ENCODE results near the gene ELOA.

DNA sequence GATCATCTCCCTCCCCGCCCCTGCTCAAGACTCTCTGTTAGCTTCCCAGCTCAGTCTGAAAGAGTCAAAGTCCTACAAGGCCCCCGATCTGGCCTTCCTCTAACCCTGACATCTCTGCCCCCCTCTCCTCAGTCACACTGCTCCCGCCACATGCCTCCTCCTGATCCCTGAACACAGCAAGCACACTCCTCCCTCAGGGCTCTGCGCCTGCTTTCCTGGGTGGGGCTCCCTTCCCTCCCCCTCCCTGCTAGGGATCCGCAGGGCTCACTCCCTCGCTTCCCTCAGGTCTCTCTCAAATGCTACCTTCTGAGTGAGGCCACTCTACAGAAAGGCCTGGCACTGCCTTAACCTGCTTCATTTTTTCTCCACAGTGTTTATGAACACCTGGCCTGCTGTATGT is 63.0 kb downstream of the ELOA start:
- TF ChIP-seq, protein P1, sequence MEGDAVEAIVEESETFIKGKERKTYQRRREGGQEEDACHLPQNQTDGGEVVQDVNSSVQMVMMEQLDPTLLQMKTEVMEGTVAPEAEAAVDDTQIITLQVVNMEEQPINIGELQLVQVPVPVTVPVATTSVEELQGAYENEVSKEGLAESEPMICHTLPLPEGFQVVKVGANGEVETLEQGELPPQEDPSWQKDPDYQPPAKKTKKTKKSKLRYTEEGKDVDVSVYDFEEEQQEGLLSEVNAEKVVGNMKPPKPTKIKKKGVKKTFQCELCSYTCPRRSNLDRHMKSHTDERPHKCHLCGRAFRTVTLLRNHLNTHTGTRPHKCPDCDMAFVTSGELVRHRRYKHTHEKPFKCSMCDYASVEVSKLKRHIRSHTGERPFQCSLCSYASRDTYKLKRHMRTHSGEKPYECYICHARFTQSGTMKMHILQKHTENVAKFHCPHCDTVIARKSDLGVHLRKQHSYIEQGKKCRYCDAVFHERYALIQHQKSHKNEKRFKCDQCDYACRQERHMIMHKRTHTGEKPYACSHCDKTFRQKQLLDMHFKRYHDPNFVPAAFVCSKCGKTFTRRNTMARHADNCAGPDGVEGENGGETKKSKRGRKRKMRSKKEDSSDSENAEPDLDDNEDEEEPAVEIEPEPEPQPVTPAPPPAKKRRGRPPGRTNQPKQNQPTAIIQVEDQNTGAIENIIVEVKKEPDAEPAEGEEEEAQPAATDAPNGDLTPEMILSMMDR (conservative IDR thresholded peaks at IDR 0.05; ENCODE audit: low read length), result no peak
- TF ChIP-seq EZH2phosphoT487 (IDR thresholded peaks at IDR 0.05; ENCODE audit: borderline replicate concordance, low read depth, low read length), result no peak

All from OCI-LY7 (cell line).